Activated T-cell treated with anti-CD3 and anti-CD28 coated beads for 48 hours (primary cell): ENCODE measurements around the gene HOXD11.
A peak's percentile ranks its signal among the peaks of the same experiment; 100 is the strongest.

Source experiments
- DNase-seq: peaks from one replicate; pipeline ENCODE4 v3.0.0-alpha.2; 2020; ENCODE audit warnings: low read depth

HOXD11 gene

GRCh38 chr2:176094349-176094748 is 12.7 kb upstream of the HOXD11 start:
- no peak for DNase-seq

DNA sequence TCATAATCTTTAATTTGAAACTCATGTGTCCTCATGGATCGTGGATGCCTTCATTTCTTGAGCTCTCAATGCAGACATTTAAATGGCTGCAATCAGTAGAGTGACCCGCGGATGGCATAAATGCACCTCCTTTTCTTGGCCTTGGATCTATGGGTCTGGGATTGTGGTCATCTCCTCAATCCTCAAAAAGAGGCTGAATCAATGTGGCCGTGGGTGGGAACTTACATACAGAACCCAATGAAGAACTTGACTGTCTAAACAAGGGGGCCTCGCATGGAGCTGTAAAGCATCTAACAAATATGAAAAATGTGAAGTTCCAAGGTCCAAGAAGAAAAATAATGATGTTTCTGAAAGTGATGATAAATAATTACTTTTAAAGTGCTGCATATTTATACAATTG is 11.7 kb upstream of the HOXD11 start:
- no peak for DNase-seq

GRCh38 chr2:176096243-176096985 is 10.7 kb upstream of the HOXD11 start:
- DNase-seq = no peak

DNA sequence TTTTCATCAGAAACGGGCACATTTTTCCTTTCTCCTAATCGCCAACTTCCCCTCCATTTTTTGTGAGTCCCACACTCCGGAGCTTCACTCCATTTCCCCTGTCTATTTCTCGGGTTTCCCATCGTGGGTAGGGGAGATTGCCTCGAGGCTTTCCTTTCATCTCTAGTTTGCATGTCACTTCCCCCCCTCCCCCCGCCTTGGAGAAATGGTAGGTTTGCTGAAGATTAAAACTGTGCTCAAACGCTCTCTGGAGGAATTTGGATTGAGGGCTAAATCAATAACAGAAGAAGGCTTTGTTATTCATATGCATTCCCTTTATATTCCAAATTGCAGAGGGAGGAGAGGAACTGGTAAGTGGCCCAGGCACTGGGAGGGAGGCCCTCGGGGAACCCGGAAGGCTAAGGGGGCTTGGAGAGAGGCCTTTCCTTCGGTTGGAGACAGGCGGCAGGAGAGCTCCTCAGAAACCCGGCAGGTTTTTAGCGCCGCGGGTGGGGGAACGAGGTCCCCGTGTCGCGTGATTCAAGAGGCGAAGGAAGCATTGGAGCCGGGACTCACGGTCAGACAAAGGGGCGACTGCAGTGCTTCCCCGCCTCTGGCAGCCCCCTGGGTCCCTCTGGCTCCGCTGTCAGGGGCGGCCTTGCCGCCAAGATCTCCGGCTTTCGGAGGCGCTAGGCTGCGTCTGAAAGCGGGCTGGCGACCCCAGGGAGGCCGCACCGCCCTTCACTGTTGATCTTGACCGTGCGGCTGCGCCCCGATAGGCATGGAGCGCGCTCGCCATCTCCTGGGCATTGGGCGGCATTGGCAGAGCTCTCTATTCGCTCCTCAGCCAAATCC is 9.9 kb upstream of the HOXD11 start:
- peak; percentile 48 for DNase-seq

- no peak for DNase-seq
Measured at GRCh38 chr2:176097820-176098365, 9.2 kb upstream of the HOXD11 start.

GRCh38 chr2:176098366-176099158 is 8.5 kb upstream of the HOXD11 start:
- no peak for DNase-seq

GRCh38 chr2:176099159-176099727 is 7.8 kb upstream of the HOXD11 start:
- DNase-seq = no peak

DNA sequence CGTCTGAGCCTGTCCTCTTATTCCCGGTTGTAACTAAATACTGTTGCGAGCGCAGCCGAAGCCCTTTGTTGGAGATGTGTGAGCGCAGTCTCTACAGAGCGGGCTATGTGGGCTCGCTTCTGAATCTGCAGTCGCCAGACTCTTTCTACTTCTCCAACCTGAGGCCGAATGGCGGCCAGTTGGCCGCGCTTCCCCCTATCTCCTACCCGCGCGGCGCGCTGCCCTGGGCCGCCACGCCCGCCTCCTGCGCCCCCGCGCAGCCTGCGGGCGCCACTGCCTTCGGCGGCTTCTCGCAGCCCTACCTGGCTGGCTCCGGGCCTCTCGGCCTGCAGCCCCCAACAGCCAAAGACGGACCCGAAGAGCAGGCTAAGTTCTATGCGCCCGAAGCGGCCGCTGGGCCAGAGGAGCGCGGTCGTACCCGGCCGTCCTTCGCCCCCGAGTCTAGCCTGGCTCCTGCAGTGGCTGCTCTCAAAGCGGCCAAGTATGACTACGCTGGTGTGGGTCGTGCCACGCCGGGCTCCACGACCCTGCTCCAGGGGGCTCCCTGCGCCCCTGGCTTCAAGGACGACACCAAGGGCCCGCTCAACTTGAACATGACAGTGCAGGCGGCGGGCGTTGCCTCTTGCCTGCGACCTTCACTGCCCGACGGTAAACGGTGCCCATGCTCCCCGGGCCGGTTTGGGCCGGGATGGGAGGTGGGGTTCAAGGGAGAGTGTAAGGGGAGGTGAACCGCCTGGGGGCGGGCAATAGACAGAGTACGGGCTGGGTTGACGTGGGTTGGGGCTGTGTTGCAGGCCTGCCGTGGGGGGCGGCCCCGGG is 7.1 kb upstream of the HOXD11 start, which contains the start of gene HOXD12:
Gene HOXD12 (plus strand): TSS at position 68 of the 819 bp plus-strand sequence. CDS start 7 bp downstream, at position 75.
- DNase-seq = no peak

- no peak for DNase-seq
Measured at GRCh38 chr2:176100547-176101140, 6.4 kb upstream of the HOXD11 start.

GRCh38 chr2:176101216-176101830 is 5.8 kb upstream of the HOXD11 start:
- no peak for DNase-seq

GRCh38 chr2:176101842-176102241 is 5.2 kb upstream of the HOXD11 start:
- DNase-seq = no peak

- no peak for DNase-seq
Measured at GRCh38 chr2:176102309-176102866, 4.7 kb upstream of the HOXD11 start.

- no peak for DNase-seq
Measured at GRCh38 chr2:176103194-176103593, 3.9 kb upstream of the HOXD11 start.

- no peak for DNase-seq
Measured at GRCh38 chr2:176103742-176104315, 3.3 kb upstream of the HOXD11 start.

- DNase-seq = no peak
Measured at GRCh38 chr2:176104316-176105077, 2.6 kb upstream of the HOXD11 start.

- DNase-seq = no peak
Measured at GRCh38 chr2:176105078-176105729, 1.9 kb upstream of the HOXD11 start.

DNA sequence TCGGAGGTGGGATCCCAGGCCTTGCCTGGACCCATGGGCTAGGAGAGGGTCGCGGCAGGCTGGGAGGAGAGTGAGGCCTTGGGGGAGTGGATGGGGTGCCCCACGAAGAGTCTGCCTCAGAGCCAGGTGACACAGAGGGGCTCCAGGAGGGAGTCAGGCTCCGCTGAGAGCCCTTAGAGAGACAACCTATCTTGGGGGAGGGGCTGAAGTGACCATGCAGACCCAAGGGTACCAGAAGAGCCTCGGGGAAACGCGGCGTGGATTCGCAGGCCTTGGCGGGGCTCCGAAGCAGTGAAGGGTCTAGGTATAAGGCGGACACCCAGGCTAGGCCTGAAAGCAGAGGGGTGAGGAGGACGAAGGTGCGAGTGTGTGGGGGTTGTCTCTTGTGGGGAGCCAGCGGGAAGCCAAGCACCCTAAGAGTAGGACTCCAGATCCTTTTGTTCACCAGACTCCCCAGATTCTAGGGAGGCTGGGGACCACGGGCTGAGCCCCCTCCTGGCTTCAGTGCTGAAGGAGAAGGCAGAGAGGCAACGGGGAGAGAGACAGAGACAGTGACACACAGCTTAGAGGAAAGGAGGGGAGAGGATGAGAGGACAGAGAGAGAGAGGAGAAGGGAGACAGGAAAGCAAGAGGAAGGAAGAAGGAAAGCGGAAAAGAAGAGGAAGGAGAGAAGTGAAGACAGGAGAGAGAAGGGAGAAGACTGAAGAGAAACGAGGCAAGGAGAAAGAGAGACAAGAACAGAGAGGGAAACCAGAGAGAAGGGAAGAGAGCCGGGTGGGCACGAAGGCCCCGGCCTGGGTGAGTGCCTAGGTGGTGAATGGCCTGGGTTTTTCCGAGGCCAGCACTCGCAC is 1.1 kb upstream of the HOXD11 start:
- DNase-seq = no peak
